DND-41 (cell line): ENCODE measurements around the gene SKIL.

Source experiments
- EZH2 ChIP-seq: IDR thresholded peaks from 3 replicates; pipeline ENCODE4 v1.6.1; 2012; ENCODE audit warnings: borderline replicate concordance, low read depth, mild to moderate bottlenecking, moderate library complexity, low read length, inconsistent platforms; ENCODE audit not compliant: severe bottlenecking
- TF ChIP-seq, protein P1 (sequence below): IDR thresholded peaks from 2 replicates; pipeline ENCODE4 v1.5.1; 2012; ENCODE audit warnings: borderline replicate concordance, low read length, moderate library complexity, mild to moderate bottlenecking; ENCODE audit not compliant: poor library complexity, severe bottlenecking; ENCODE audit errors: extremely low read depth

- no peak for TF ChIP-seq EZH2
- TF ChIP-seq, protein P1, sequence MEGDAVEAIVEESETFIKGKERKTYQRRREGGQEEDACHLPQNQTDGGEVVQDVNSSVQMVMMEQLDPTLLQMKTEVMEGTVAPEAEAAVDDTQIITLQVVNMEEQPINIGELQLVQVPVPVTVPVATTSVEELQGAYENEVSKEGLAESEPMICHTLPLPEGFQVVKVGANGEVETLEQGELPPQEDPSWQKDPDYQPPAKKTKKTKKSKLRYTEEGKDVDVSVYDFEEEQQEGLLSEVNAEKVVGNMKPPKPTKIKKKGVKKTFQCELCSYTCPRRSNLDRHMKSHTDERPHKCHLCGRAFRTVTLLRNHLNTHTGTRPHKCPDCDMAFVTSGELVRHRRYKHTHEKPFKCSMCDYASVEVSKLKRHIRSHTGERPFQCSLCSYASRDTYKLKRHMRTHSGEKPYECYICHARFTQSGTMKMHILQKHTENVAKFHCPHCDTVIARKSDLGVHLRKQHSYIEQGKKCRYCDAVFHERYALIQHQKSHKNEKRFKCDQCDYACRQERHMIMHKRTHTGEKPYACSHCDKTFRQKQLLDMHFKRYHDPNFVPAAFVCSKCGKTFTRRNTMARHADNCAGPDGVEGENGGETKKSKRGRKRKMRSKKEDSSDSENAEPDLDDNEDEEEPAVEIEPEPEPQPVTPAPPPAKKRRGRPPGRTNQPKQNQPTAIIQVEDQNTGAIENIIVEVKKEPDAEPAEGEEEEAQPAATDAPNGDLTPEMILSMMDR, result no peak
Measured at GRCh38 chr3:170424879-170425278, 67.4 kb downstream of the SKIL start.
